ENCODE measurements around the gene TPM2. TPM values are rescaled to one million over a fixed set of nuclear protein-coding genes. Genes with fewer than 3 reads are reported as not detected.
A peak's percentile ranks its signal among the peaks of the same experiment; 100 is the strongest.

TPM2 gene
- polyA plus RNA-seq, 1 experiment: 1,727 TPM

GRCh38 chr9:35690614-35691333, 1.0 kb upstream of the TPM2 start:
- no peaks in the 10 kb centered on the region for H3K27me3 ChIP-seq (ENCODE audit: control insufficient read depth, insufficient read depth, low read length)
- TF ChIP-seq, protein P1, sequence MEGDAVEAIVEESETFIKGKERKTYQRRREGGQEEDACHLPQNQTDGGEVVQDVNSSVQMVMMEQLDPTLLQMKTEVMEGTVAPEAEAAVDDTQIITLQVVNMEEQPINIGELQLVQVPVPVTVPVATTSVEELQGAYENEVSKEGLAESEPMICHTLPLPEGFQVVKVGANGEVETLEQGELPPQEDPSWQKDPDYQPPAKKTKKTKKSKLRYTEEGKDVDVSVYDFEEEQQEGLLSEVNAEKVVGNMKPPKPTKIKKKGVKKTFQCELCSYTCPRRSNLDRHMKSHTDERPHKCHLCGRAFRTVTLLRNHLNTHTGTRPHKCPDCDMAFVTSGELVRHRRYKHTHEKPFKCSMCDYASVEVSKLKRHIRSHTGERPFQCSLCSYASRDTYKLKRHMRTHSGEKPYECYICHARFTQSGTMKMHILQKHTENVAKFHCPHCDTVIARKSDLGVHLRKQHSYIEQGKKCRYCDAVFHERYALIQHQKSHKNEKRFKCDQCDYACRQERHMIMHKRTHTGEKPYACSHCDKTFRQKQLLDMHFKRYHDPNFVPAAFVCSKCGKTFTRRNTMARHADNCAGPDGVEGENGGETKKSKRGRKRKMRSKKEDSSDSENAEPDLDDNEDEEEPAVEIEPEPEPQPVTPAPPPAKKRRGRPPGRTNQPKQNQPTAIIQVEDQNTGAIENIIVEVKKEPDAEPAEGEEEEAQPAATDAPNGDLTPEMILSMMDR (IDR thresholded peaks at IDR 0.05; ENCODE audit: insufficient read depth, low read depth, low read length): no peak
- CTCF ChIA-PET: interaction anchor here (0.6 to 3.8 kb wide), 9 partner anchors 8 to 87 kb away, joined by 3 to 26 read pairs (median 4); partner anchors contain the start of genes CCDC107 and RMRP
- POLR2A ChIA-PET: interaction anchor here (0.6 to 4.2 kb wide), 13 partner anchors 10 to 989 kb away, joined by 3 to 35 read pairs (median 4); partner anchors contain the start of genes CCDC107, CREB3, RMRP and TLN1
- peak overlapping the region; percentile 98 for H3K4me3 ChIP-seq (ENCODE audit: low read depth, low read length)
- DNase-seq (ENCODE audit: low read depth): peak; percentile 26
- H3K36me3 ChIP-seq (ENCODE audit: control insufficient read depth, insufficient read depth, low read length): peaks cover 14% of the 10 kb centered on the region

- ChIA-PET CTCF (interaction anchor here (0.6 to 3.8 kb wide), 8 partner anchors 9 to 153 kb away, joined by 3 to 26 read pairs (median 4); partner anchors contain the start of genes CCDC107, RMRP and TLN1), POLR2A (interaction anchor here (0.6 to 4.2 kb wide), 9 partner anchors 9 to 988 kb away, joined by 3 to 35 read pairs (median 7); partner anchors contain the start of genes CCDC107, CREB3, RMRP and TLN1)
- Histone ChIP-seq H3K27me3 (ENCODE audit: control insufficient read depth, insufficient read depth, low read length) (no peaks in the 10 kb centered on the region), H3K36me3 (ENCODE audit: control insufficient read depth, insufficient read depth, low read length) (peaks cover 19% of the 10 kb centered on the region), H3K4me3 (ENCODE audit: low read depth, low read length) (peak overlapping the region; percentile 98)
- TF ChIP-seq, protein P1 (IDR thresholded peaks at IDR 0.05; ENCODE audit: insufficient read depth, low read depth, low read length): no peak
- peak; percentile 20 for DNase-seq (ENCODE audit: low read depth)
Measured at GRCh38 chr9:35690294-35690613, 529 bp upstream of the TPM2 start.

DNA sequence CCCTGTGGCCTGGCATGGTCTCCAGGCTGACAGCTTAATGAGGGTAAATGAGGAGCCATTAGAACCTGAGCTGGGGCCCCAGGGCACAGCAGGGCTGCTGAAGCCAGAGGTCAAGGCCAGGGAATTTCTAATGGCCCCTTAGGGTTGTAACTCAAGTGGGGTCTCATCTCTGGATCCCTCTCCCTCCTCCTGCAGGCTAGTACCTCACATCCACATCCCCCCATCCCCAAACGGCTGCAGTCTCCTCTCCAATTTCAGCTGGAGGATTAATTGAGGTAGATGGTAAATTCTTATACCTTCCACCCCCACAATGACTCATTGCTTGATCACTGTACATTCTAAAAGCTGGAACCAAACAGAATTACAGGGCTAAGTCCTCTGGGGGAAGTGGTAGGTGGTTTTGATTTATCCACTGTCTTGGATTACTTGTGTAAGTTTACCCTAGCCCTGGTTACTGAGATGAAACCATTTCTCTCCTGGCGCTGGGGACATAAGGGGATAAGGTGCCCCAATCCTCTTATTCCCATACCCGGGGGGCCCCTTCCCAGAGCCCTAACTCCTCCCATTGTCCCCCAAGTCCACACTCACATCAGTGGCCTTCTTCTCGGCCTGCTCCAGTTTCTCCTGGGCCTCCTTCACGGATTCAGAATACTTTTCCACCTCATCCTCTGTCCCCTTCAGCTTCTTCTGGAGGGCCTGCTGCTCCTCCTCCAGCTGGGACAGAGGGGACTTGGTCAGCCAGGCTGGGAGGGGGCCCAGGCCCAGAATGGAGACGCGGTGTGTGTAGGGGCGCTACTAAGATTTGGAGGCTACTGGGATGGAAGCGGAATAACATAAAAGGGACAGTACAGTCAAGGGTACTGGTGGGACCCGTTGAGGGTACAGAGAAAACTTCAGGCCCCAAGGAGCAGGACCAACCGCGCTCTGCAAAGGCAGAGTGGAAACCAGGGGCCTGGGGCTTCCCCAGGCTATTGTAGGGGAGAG, 875 bp downstream of the TPM2 start:
- Histone ChIP-seq H3K36me3 (ENCODE audit: control insufficient read depth, insufficient read depth, low read length) (peaks cover 32% of the 10 kb centered on the region), H3K27me3 (ENCODE audit: control insufficient read depth, insufficient read depth, low read length) (no peaks in the 10 kb centered on the region), H3K4me3 (ENCODE audit: low read depth, low read length) (peak overlapping the region; percentile 98)
- TF ChIP-seq, protein P1 (IDR thresholded peaks at IDR 0.05; ENCODE audit: insufficient read depth, low read depth, low read length): no peak
- peak; percentile 44 for DNase-seq (ENCODE audit: low read depth)
- ChIA-PET CTCF (interaction anchor here (0.6 to 3.8 kb wide), 9 partner anchors 7 to 134 kb away, joined by 3 to 13 read pairs (median 6); partner anchors contain the start of genes CCDC107, RMRP and TLN1), POLR2A (interaction anchor here (0.5 to 4.2 kb wide), 6 partner anchors 9 to 44 kb away, joined by 3 to 35 read pairs (median 6); partner anchors contain the start of genes CREB3 and TLN1)

- TF ChIP-seq, protein P1 (IDR thresholded peaks at IDR 0.05; ENCODE audit: insufficient read depth, low read depth, low read length): no peak
- ChIA-PET POLR2A (interaction anchor here (0.5 to 4.2 kb wide), 6 partner anchors 8 to 40 kb away, joined by 3 to 35 read pairs (median 4); no protein-coding TSS in a partner anchor), CTCF (interaction anchor here (0.6 to 2.4 kb wide), 8 partner anchors 8 to 133 kb away, joined by 3 to 10 read pairs (median 5); partner anchors contain the start of genes CCDC107, RMRP and TLN1)
- no peak for DNase-seq (ENCODE audit: low read depth)
- peaks cover 39% of the 10 kb centered on the region for H3K36me3 ChIP-seq (ENCODE audit: control insufficient read depth, insufficient read depth, low read length)
- no peaks in the 10 kb centered on the region for H3K27me3 ChIP-seq (ENCODE audit: control insufficient read depth, insufficient read depth, low read length)
- peak overlapping the region; percentile 98 for H3K4me3 ChIP-seq (ENCODE audit: low read depth, low read length)
Measured at GRCh38 chr9:35687972-35688557, 1.7 kb downstream of the TPM2 start.

Measured in BJ (cell line).